Right lobe of liver (tissue), 6 donors: ENCODE measurements around the gene HS6ST2. TPM values are rescaled to one million over a fixed set of nuclear protein-coding genes. Genes with fewer than 3 reads are reported as not detected.

Experiments
- ATAC-seq, 4 donors: fragments of 200-7000 bp; cut with Tn5 transposase; one replicate each; pipeline ENCODE4 v1.9.1; 2020; ENCODE audit warnings: mild to moderate bottlenecking in 4 of 4, moderate library complexity in 4 of 4
- DNase-seq, 3 donors: peaks; one replicate each; pipeline ENCODE4 v3.0.0-alpha.2; 2020
- H3K27ac ChIP-seq, 3 donors: fragments of 200-600 bp; one replicate each; pipeline ENCODE4 v1.8.0; 2022
- H3K27me3 ChIP-seq, 2 donors: fragments of 200-600 bp; one replicate each; pipeline ENCODE4 v1.8.0; 2022
- H3K36me3 ChIP-seq, 4 donors: fragments of 200-600 bp; sonication (generic) in 1 of 4; one replicate each; pipeline versions ENCODE4 v1.5.1 to v1.8.0; 2017 to 2022; ENCODE audit warnings: control low read depth in 1 of 4
- H3K4me1 ChIP-seq, 4 donors: fragments of 200-600 bp; sonication (generic) in 1 of 4; one replicate each; pipeline versions ENCODE4 v1.5.1 to v1.8.0; 2017 to 2022; ENCODE audit warnings: control low read depth in 1 of 4
- H3K4me3 ChIP-seq, 3 donors: fragments of 200-600 bp; one replicate each; pipeline ENCODE4 v1.8.0; 2022
- H3K9me3 ChIP-seq, 4 donors: fragments of 200-600 bp; sonication (generic) in 1 of 4; one replicate each; pipeline versions ENCODE4 v1.5.1 to v1.8.0; 2017 to 2022; ENCODE audit warnings: control low read depth in 1 of 4
- CTCF ChIP-seq, 4 donors: fragments of 200-600 bp in 3 of 4; fragments of 450-650 bp in 1 of 4; IDR thresholded peaks; one replicate each; pipeline versions ENCODE4 v1.5.1 to v1.8.0; 2016 to 2022; ENCODE audit warnings: antibody characterized with exemption in 4 of 4, mild to moderate bottlenecking in 2 of 4
- POLR2A ChIP-seq: fragments of 450-650 bp; IDR thresholded peaks from one replicate; pipeline ENCODE4 v1.6.1; 2017; ENCODE audit warnings: antibody characterized with exemption, mild to moderate bottlenecking
- WGBS: methylation state at CpG from one replicate; pipeline ENCODE4 v1.1.6; 2018; ENCODE audit warnings: low coverage, low lambda C conversion rate; ENCODE audit not compliant: insufficient coverage; ENCODE audit errors: missing lambda C conversion rate; 5-methylcytosine and 5-hydroxymethylcytosine counted together
- intact Hi-C, 2 donors: fragments of 100-400 bp; cut with DNase I; formaldehyde crosslinking; loops; one replicate each; pipeline versions ENCODE4 v1.11.2 to v1.14.1; 2022
- total RNA-seq, 6 experiments: library from RNA; depleted of rRNA in 2 of 6; stranded (reverse); fragments of >200 nt in 2 of 6; fragmentation: NEBNext Ultra II Directional in 3 of 6; extraction: Animal tissue kit (Norgen Biotek cat#: 25700) in 3 of 6; gene quantifications; one replicate each; pipeline versions ENCODE4 v1.1.0 to v1.2.4, GENCODE V29; 2016 to 2023
- donor health status: DM: no; HTN: yes; CAD: no.
- donor health status: DM: no; HTN: no; CAD: no.
- donor health status: DM: no; HTN: no; CAD: no.
- donor health status: DM: no; HTN: yes; CAD: no.
- donor health status: DM: no; HTN: yes; CAD: no.

The HS6ST2 gene
- total RNA-seq, 6 experiments from 2014 or later: 0.09 TPM; not detected in 5

GRCh38 chrX:132748268-132748667, 210.2 kb downstream of the HS6ST2 start:
- TF ChIP-seq CTCF (IDR thresholded peaks at IDR 0.05): no peak
- TF ChIP-seq POLR2A: no peak
- H3K9me3 ChIP-seq: no peaks in the 10 kb centered on the region
- intact Hi-C loops: no loop called here
- no peaks in the 10 kb centered on the region for H3K27me3 ChIP-seq
- DNase-seq (no peak), ATAC-seq (no peak)
- no peaks in the 10 kb centered on the region for H3K4me1 ChIP-seq
- no peaks in the 10 kb centered on the region for H3K36me3 ChIP-seq
- 55% methylated on average over 4 of the region's 5 CpGs for WGBS
- no peak overlapping the region for H3K27ac ChIP-seq
- H3K4me3 ChIP-seq: no peak overlapping the region

DNA sequence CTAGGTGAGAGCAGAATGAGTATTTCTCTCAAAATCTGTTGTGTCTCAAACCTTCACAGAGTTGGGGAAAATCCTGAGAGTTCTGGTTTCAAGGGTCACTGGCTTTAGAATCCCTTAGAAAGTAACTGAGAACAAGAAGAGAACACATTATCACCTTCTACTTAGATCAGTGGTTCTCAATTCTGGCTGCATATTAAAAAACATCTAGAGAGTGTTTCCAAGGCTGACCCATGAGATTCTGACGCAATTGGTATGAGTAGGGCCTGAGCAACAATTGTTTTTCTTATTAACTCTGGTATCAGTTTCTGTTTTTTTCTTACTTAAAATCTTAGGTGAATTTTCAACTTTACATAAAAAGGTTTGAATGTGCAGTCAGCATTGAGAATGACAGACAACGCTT, 212.8 kb downstream of the HS6ST2 start:
- Histone ChIP-seq H3K4me3 (no peak overlapping the region), H3K27ac (no peak overlapping the region), H3K9me3 (no peaks in the 10 kb centered on the region), H3K27me3 (no peaks in the 10 kb centered on the region), H3K36me3 (no peaks in the 10 kb centered on the region), H3K4me1 (no peaks in the 10 kb centered on the region)
- 60% methylated on average over 2 of the region's 2 CpGs for WGBS
- no peak for TF ChIP-seq CTCF (IDR thresholded peaks at IDR 0.05)
- no peak for TF ChIP-seq POLR2A
- intact Hi-C loops: no loop called here
- DNase-seq: no peak
- no peak for ATAC-seq

DNA sequence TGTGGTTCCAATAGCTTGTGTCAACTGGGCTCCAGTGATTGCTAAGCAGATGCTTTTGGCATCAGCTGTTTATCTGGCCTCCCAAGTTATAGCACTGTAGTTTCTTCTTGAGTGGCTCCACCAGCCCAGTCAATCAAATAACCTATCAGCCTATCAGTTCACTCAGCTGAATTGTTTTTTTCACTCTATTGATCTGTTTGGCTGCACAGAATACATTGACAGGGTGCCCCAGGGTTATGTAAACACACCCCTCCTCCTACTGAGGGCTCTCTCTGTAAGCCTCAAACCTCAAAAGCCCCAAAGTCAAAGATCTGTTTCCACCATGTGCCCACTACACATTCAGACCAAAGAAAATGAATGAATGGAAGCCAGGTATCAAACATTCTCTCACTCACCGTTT, 214.0 kb downstream of the HS6ST2 start:
- H3K4me3 ChIP-seq: no peak overlapping the region
- no peaks in the 10 kb centered on the region for H3K9me3 ChIP-seq
- peaks cover 2 to 4% of the 10 kb centered on the region in 2 donors for H3K27me3 ChIP-seq
- no peak overlapping the region for H3K27ac ChIP-seq
- DNase-seq (no peak), ATAC-seq (peak in 1 of 4 donors; percentile 55)
- TF ChIP-seq CTCF (IDR thresholded peaks at IDR 0.05) (no peak), POLR2A (no peak)
- 40% methylated on average over 1 of the region's 1 CpG for whole genome bisulfite sequencing
- no peaks in the 10 kb centered on the region for H3K36me3 ChIP-seq
- intact Hi-C loops: no loop called here
- H3K4me1 ChIP-seq: no peaks in the 10 kb centered on the region

GRCh38 chrX:132743086-132743485, 215.3 kb downstream of the HS6ST2 start:
- DNase-seq: no peak
- intact Hi-C loops: no loop called here
- no peak for ATAC-seq
- Histone ChIP-seq H3K4me1 (no peaks in the 10 kb centered on the region), H3K27ac (no peak overlapping the region), H3K9me3 (no peaks in the 10 kb centered on the region), H3K36me3 (no peaks in the 10 kb centered on the region), H3K4me3 (no peak overlapping the region), H3K27me3 (peaks cover 2 to 4% of the 10 kb centered on the region in 2 donors)
- 35% methylated on average over 3 of the region's 3 CpGs for WGBS
- TF ChIP-seq POLR2A (no peak), CTCF (IDR thresholded peaks at IDR 0.05) (no peak)

GRCh38 chrX:132742246-132742645, 216.2 kb downstream of the HS6ST2 start:
- no peak overlapping the region for H3K27ac ChIP-seq
- ATAC-seq (no peak), DNase-seq (no peak)
- 22% methylated on average over 1 of the region's 1 CpG for whole genome bisulfite sequencing
- no peak overlapping the region for H3K4me3 ChIP-seq
- peaks cover 2 to 4% of the 10 kb centered on the region in 2 donors for H3K27me3 ChIP-seq
- intact Hi-C loops: no loop called here
- no peaks in the 10 kb centered on the region for H3K36me3 ChIP-seq
- no peaks in the 10 kb centered on the region for H3K4me1 ChIP-seq
- H3K9me3 ChIP-seq: no peaks in the 10 kb centered on the region
- TF ChIP-seq CTCF (IDR thresholded peaks at IDR 0.05): no peak
- TF ChIP-seq POLR2A: no peak
